NK-92 treated with Interleukin-12 subunit alpha and Interleukin-12 subunit beta, amount 100 ng/mL, for 24 hours (cell line): Measurements from ENCODE around the gene FANCG.

Experiments used
- DNase-seq: peaks from one replicate; lab custom pipeline; 2025; lab: John Stamatoyannopoulos, UW

The FANCG gene

GRCh38 chr9:35060548-35061207 is 19.1 kb downstream of the FANCG start:
- no peak for DNase-seq

DNA sequence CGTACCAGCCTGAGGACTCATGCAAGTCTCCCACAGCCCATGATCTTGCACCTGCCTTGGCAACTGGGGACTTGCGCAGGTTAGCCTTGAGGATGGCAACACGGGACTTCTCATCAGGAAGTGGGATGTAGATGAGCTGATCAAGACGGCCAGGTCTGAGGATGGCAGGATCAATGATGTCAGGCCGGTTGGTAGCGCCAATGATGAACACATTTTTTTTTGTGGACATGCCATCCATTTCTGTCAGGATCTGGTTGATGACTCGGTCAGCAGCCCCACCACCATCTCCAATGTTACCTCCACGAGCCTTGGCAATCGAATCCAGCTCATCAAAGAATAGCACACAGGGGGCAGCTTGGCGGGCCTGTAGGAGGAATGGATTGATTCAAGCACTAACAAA is 20.3 kb downstream of the FANCG start:
- no peak for DNase-seq

GRCh38 chr9:35057271-35057620 is 22.5 kb downstream of the FANCG start:
- no peak for DNase-seq

DNA sequence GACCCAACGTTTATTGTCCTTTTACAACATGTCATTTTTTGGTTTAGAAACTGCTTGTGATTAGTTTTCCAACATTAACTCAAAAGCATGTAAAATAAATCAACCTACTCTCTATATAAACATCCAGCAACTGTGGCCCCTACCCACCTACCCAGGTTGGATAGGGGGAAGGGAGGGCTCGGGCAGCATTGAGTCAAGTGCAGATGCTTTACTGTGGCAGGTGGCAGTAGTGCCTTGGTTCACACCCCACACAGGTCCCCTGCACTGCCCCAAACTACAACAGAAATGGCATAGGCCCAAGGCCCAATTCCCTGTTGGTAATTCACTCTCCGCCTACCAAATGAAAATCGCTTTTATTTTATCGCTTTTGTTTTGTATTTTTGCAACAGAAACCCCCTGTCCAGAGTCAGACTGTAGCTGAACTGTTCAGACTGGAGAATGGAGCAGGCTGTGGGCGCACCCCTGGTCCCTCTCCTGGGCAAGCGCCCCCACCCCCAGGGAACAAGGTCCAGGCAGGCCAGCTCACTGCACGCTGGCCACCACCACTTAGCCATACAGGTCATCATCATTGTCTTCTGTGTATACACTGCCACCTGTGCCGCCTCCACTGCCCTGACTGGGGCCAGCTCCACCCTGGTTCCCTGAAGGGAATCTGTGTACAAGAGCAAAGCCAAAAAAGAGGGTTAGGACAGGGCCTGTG is 23.0 kb downstream of the FANCG start:
- no peak for DNase-seq

DNA sequence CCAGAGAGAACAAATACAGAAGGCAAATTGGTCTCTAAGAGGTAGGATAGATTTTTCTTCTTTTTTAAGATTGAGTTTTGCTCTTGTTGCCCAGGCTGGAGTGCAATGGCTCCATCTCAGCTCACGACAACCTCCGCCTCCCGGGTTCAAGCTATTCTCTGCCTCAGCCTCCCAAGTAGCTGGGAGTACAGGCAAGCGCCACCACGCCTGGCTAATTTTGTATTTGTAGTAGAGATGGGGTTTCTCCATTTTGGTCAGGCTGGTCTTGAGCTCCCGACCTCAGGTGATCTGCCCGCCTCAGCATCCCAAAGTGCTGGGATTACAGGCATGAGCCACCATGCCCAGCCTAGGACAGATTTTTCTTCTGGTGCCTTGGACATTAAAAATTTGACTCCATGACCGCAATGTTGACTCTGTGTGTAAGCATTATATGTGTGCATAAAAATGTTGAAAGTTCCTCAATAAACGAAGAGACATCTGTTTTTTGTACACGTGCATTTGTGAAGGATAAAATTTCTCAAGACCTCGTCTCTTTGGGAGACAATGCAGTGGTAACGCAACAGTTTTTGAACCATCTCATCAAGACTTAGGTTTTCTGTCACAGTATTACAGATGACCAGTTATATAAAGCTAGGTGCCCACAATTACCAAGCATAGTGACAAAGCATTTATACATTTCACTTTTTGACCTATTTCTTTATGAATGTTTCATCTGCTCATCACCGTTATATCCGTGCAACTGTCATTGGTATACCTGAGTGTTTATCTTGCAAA is 24.7 kb downstream of the FANCG start:
- DNase-seq: no peak

GRCh38 chr9:35054185-35054835 is 25.4 kb downstream of the FANCG start:
- no peak for DNase-seq

DNA sequence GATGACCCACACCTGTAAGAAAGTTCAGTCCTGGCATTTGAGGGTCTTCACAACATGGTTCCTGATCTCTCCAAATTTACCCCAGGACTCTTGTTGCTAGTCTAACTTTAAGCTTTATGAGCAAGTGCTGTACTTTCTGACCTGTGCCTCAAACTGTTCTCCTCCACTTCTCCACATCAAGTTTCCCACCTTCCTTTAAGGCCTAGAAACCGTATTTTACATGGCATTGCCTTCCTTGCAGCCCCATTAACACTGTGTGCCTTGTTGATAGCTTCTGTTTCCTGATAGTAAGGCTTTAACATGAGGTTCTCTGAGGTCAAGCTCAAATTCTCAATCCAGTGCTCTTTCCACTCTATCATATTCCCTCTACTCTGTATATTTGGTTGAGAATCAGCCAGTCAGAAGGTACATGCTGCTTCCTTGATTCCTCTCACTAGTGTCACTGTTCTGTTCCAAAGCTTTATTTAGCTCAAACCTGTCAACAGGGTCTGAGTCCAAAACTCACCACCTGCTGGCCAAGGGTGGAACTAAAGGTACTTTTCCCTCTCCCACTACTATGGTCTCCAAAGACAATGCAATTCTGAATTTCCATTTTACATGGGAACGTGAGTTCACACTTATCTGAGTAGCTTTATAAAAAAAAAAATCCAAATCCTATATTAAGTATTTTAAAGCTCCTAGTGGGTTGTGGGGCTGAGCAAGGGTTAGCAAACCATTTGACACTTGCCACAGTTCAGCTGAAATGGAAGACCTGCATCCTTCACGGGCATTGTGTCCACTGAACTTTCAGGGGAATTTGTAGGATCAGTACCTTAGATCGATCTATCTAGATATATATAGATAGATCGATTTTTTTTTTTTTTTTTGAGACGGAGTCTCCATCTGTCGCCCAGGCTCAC is 28.4 kb downstream of the FANCG start:
- DNase-seq: no peak

DNA sequence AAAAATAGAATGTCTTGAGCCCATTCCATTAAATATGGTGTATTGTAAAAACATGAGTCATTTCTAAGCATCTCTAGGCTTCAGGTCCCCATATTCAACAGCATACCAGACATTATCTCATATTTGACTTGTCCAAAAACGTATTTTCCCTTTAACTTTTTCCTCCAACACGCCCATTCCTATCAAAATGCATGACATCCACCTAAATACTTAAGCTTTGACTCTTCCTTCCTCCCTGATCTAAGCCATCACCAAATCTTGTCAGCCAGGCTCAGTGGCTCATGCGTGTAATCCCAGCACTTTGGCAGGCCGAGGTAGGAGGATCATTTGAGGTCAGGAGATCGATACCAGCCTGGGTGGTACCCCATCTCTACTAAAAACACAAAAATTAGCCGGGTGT is 31.2 kb downstream of the FANCG start:
- no peak for DNase-seq

DNA sequence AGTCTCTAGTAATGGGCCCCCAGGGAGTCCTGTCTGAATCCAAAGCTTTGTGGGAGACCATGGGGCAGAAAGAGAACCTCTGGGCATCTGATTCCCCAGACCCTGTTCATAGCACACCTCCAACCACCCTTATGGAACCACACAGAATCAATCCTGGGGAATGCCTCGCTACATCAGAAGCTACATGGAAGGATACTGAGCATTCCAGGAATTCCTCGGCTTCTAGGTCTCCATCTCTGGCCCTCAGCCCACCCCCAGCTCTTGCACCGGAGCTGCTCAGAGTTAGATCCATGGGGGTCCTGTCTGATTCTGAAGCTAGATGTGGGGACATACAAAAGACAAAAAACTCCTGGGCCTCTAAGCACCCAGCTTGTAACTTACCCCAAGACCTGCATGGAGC is 35.7 kb downstream of the FANCG start:
- DNase-seq: no peak

DNA sequence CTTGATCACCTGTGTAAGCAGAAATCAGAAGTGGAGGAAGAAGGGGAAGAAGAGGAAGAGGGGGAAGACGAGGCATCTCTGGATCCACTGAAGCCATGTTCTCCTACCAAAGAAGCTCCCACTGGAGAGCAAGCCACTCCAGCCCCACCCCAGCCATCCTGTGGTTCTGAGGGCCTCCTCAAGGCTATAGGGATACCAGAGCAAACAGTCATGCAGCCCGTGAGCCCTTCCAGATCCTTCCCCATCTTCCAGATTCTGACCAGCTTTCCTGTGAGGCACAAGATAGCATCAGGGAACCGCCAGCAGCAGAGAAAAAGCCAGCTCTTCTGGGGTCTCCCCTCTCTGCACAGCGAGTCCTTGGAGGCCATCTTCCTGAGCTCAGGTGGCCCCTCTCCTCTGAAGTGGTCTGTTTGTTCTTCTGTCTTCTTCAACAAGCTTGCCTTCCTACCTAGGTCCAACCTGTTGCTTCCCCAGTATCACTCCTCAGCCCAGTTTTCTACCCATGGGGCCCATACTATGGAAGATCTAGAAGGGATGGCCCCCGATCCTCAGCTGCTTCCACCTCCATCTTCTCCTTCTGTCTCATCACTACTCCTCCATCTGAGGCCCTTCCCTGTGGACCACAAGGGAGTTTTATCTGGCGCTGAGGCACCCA is 36.7 kb downstream of the FANCG start:
- DNase-seq: no peak

DNA sequence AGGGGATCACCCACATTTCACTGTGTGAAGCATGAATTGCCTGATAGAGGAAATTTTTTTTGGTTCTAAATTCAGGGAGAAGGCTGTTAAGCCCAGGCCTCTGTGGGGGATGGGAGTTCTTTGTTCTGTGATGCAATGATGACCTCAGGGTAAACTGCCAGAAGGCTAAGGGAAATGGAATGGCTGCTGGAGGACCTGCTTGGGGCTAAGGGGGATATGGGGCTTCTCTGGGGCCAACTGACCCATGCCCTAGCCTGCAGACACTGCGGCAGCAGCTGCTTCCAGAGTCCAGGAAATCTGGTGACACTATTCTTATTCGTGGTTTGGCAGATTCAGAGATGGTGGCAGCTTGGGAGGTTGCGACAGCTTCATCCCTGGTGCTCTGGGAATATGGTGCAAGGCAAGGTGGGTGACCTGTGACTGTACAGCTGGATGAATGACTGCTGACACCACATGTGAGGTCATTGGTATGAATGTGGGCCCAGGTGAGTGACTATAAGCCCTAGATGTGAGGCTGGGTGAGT is 37.6 kb downstream of the FANCG start:
- DNase-seq: no peak

GRCh38 chr9:35035851-35036701 is 43.7 kb downstream of the FANCG start:
- no peak for DNase-seq

GRCh38 chr9:35033101-35033500 is 46.6 kb downstream of the FANCG start:
- no peak for DNase-seq

- DNase-seq: no peak
Observed at GRCh38 chr9:35029852-35030251, 49.9 kb downstream of the FANCG start.

DNA sequence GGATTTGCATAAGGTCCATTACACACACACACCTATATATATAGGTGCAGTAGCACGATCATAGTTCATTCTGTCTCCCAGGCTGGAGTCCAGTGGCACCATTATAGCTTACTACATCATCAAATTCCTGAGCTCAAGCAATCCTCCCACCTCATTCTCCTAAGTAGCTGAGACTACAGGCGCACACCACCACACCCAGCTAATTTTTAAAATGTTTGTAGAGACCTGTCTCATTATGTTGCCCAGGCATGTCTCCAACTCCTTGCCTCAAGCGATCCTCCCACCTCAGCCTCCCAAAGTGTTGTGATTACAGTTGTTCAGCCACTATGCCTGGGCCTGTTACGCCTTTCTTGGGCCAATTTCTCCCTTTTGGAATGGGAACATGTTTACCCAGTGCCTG is 50.5 kb downstream of the FANCG start:
- DNase-seq: no peak

DNA sequence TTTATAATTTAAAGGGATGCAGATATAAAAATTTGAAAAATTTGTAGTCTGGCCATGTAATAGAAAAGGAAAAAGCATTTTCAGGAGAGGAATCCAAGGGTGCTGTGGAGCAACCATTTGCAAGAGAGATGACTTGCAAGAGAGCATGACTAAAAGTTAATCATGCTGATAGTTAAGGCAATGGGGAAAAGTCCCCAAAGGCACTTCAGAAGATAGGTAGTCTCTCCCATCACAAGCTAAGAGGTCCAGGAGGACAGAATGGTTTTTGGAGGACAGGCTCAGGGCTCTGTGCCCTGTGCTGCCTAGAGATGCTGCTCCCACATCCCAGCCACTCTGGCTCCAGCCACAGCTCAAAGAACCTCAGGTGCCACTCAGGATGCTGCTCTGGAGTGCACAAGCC is 51.4 kb downstream of the FANCG start:
- DNase-seq: no peak

GRCh38 chr9:35027860-35028259 is 51.9 kb downstream of the FANCG start:
- no peak for DNase-seq

- DNase-seq: no peak
Observed at GRCh38 chr9:35027374-35027773, 52.4 kb downstream of the FANCG start.

GRCh38 chr9:35026671-35027070 is 53.1 kb downstream of the FANCG start:
- no peak for DNase-seq
